ENCODE measurements around the gene VSIR. TPM values are rescaled to one million over a fixed set of nuclear protein-coding genes. Genes with fewer than 3 reads are reported as not detected.

The VSIR gene
- total and polyA plus RNA-seq, 11 donors, result 32.6 to 181 (median 83.2) TPM

DNA sequence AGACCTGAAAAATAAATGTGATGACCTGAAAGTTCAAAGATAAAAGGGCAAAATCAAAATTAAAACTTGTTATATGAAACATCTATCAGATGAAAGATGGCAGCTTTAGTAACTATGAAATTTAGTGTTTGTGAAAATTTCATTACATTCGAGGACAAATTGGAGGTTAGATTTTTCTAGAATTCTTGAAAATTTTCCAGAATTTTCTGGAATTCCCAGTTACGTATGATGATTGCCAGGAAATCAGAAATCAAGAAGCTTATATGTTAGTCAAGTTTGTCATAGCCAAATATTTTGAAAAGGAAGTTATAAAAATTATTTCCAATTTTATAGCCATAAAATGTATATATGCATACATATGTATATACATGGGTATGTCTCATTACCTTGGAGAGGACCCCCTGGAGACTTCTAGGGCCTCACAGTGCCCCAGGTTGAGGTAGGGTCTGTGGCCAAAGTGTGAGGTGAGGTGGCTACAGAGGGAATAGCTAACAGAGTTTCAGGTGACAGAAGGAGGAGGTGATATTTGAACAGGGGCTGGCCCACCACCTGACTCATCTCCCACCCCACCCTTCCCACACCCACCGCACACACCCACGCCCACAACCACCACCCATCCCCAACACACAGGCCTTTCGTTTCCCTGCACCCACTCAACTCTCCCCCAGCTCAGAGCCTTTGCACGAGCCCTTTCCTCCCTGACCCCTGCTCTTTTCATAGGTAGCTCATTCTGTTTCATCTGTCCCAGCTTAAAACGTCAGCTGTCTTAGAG lies 75.2 kb downstream of the VSIR start:
- WGBS, 4 donors, result 84 to 90% (median 85%) methylated on average over 7 of the region's 7 CpGs
- Histone ChIP-seq H3K36me3 (no peaks in the 10 kb centered on the region), H3K4me3 (no peak overlapping the region), H3K9me3 (no peaks in the 10 kb centered on the region), H3K27me3 (no peaks in the 10 kb centered on the region), H3K27ac (no peak overlapping the region), H3K4me1 (peaks cover 0 to 60% (median 32%) of the 10 kb centered on the region in 12 donors)
- intact Hi-C loops (cut with DNase I), result loop anchor here in 2 of 10 donors (5.0 kb wide), 3 partner anchors 36 to 386 kb away; partner anchors contain the start of gene CDH23 (in 1 of the 2)
- TF ChIP-seq, protein P1, sequence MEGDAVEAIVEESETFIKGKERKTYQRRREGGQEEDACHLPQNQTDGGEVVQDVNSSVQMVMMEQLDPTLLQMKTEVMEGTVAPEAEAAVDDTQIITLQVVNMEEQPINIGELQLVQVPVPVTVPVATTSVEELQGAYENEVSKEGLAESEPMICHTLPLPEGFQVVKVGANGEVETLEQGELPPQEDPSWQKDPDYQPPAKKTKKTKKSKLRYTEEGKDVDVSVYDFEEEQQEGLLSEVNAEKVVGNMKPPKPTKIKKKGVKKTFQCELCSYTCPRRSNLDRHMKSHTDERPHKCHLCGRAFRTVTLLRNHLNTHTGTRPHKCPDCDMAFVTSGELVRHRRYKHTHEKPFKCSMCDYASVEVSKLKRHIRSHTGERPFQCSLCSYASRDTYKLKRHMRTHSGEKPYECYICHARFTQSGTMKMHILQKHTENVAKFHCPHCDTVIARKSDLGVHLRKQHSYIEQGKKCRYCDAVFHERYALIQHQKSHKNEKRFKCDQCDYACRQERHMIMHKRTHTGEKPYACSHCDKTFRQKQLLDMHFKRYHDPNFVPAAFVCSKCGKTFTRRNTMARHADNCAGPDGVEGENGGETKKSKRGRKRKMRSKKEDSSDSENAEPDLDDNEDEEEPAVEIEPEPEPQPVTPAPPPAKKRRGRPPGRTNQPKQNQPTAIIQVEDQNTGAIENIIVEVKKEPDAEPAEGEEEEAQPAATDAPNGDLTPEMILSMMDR (IDR thresholded peaks at IDR 0.05), result no peak
- TF ChIP-seq POLR2A (IDR thresholded peaks at IDR 0.05), result no peak
- ATAC-seq, result no peak
- DNase-seq, result no peak

Small RNA genes lying within 50 kb of the gene (microRNA-seq; reads per million reads assigned to microRNA genes)
- gene MIR7152, result 0 to 0.21 (median 0.06) reads per million in 4 donors

Other genes starting within 250 kb of the VSIR start
- gene C10orf105, start 53.7 kb downstream of the VSIR start, total RNA-seq, result under 1 TPM in 3 of 9 donors, not detected in 6; 0.05 to 0.57 (median 0.13) TPM
- gene C10orf105, start 53.7 kb downstream of the VSIR start, polyA plus RNA-seq, result under 1 TPM; 0.03 to 0.08 TPM
- 1,000 to 10,000 TPM; 1,282 to 2,171 (median 1,665) TPM for gene PSAP, start 77.7 kb upstream of the VSIR start, total RNA-seq
- 1,000 to 10,000 TPM in 1 of 2 donors, 100 to 1,000 TPM in 1; 454 to 1,132 TPM for gene PSAP, start 77.7 kb upstream of the VSIR start, polyA plus RNA-seq
- 10 to 100 TPM; 12.0 to 51.3 (median 25.0) TPM for gene CHST3, start 190.9 kb upstream of the VSIR start, total RNA-seq
- gene CHST3, start 190.9 kb upstream of the VSIR start, polyA plus RNA-seq, result 10 to 100 TPM in 1 of 2 donors, 1 to 10 TPM in 1; 8.1 to 30.4 TPM

All from heart left ventricle (tissue), 16 donors.